DND-41 (cell line): ENCODE measurements around the gene LBHD2.

Experiments used
- CTCF ChIP-seq: IDR thresholded peaks from 2 replicates; pipeline ENCODE4 v1.5.1; 2012; ENCODE audit warnings: borderline replicate concordance, low read length, moderate library complexity, mild to moderate bottlenecking; ENCODE audit not compliant: poor library complexity, severe bottlenecking; ENCODE audit errors: extremely low read depth
- EZH2 ChIP-seq: IDR thresholded peaks from 3 replicates; pipeline ENCODE4 v1.6.1; 2012; ENCODE audit warnings: borderline replicate concordance, low read depth, mild to moderate bottlenecking, moderate library complexity, low read length, inconsistent platforms; ENCODE audit not compliant: severe bottlenecking

GRCh38 chr14:103133210-103134140, 49.5 kb downstream of the LBHD2 start:
- no peak for TF ChIP-seq CTCF
- TF ChIP-seq EZH2 = no peak
